BLaER1 (cell line): Measurements from ENCODE around the gene ERVV-1.

Experiments used
- H3K27ac ChIP-seq: shearing (Covaris generic); formaldehyde crosslinking; 2 replicates; pipeline ENCODE4 v1.8.1; 2022
- H3K27me3 ChIP-seq: shearing (Covaris generic); formaldehyde crosslinking; 2 replicates; pipeline ENCODE4 v1.8.1; 2022
- H3K36me3 ChIP-seq: shearing (Covaris generic); formaldehyde crosslinking; 2 replicates; pipeline ENCODE4 v1.8.1; 2022
- H3K4me1 ChIP-seq: shearing (Covaris generic); formaldehyde crosslinking; 2 replicates; pipeline ENCODE4 v1.8.1; 2022
- H3K4me2 ChIP-seq: shearing (Covaris generic); formaldehyde crosslinking; 2 replicates; pipeline ENCODE4 v1.8.1; 2022
- H3K4me3 ChIP-seq: shearing (Covaris generic); formaldehyde crosslinking; 2 replicates; pipeline ENCODE4 v1.8.1; 2022
- H3K9ac ChIP-seq: shearing (Covaris generic); formaldehyde crosslinking; 2 replicates; pipeline ENCODE4 v1.8.1; 2022
- H3K9me3 ChIP-seq: shearing (Covaris generic); formaldehyde crosslinking; 2 replicates; pipeline ENCODE4 v1.8.1; 2022
- H4K20me1 ChIP-seq: shearing (Covaris generic); formaldehyde crosslinking; 2 replicates; pipeline ENCODE4 v1.8.1; 2022
- Cebpa-rat ChIP-seq: shearing (Covaris generic); IDR thresholded peaks from 2 replicates; pipeline ENCODE4 v1.8.1; 2022

Gene ERVV-1

DNA sequence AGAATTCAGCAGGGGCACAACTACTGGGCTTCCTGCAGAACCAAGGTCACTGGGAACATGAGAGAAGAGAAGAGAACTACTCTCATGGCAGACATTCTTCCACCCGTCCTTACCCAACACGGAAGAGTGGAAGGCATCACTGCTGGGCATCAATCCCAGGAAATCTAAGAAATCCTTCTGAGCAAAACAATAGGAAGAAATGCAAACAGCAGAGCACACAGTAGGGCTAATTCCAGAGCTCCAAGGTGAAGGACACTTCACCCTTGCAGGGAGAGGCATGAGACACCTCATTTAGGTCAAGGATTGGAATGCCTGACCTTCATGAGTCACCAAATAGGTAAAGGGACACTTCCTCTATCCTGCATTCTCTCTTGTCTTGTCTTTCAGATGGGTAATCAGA, 33.7 kb downstream of the ERVV-1 start:
- no peak overlapping the region for H3K27ac ChIP-seq
- no peak overlapping the region for H3K4me2 ChIP-seq
- no peaks in the 10 kb centered on the region for H4K20me1 ChIP-seq
- H3K9me3 ChIP-seq = peaks cover 48% of the 10 kb centered on the region
- TF ChIP-seq Cebpa-rat = no peak
- no peaks in the 10 kb centered on the region for H3K27me3 ChIP-seq
- no peak overlapping the region for H3K9ac ChIP-seq
- no peaks in the 10 kb centered on the region for H3K36me3 ChIP-seq
- no peaks in the 10 kb centered on the region for H3K4me1 ChIP-seq
- no peak overlapping the region for H3K4me3 ChIP-seq

DNA sequence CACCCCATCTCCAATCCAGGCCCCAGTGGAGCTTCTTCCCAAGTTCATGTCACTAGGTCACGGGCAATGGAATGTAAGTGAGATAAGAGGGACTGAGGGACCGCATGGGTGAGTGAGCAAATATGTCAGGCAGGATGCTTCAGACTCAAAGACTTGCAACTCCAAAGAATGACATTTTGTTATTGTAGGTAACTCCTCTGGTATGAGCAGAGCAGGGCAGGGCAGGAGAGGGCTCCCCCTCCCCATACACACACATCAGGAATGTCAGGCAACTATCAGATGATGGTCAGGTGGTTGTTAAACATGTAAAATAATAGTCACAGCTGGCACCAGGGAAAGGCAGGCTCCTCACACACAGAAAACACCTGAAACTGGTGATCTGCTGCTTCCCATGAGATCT, 41.4 kb downstream of the ERVV-1 start:
- Histone ChIP-seq H3K27me3 (no peaks in the 10 kb centered on the region), H3K4me1 (peaks cover 15% of the 10 kb centered on the region), H3K9ac (no peak overlapping the region), H3K9me3 (peaks cover 74% of the 10 kb centered on the region), H3K27ac (no peak overlapping the region), H3K36me3 (no peaks in the 10 kb centered on the region), H3K4me3 (no peak overlapping the region), H4K20me1 (no peaks in the 10 kb centered on the region), H3K4me2 (peak overlapping the region; percentile 14)
- TF ChIP-seq Cebpa-rat = no peak

DNA sequence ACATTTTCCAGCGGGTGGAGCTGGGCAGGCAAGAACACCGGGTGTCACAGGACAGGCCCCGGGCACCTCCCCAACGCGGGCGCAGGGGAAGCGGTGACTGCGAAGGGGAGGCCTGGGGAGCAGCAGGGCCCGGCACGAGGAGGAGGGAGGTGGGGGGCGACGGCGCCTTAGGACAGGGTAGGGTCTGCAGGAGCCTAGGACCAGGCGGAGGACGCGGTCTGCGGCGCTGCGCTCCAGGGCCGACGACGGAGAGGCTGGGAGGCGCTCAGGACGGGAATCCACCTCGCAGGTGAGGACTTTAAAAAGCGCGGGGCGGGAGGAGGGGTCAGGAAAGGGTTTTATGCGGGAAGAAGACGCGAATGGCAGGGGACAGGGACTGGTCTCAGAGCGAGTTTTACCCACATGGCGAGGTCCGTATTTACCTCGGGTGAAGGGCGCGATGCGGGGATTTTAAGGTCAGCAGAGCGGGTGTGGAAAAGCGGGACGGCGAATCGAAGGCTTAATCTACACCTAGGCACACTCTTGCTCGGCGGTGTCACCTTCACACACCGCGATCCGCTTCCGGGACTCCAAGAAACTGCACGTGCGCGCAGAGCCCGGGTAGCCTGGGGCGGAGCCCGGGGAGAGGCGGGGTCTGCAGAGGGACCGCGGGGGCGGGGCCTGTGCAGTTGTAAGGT, 44.3 kb downstream of the ERVV-1 start:
- Histone ChIP-seq H3K4me2 (no peak overlapping the region), H3K36me3 (peaks cover 20% of the 10 kb centered on the region), H4K20me1 (no peaks in the 10 kb centered on the region), H3K4me1 (peaks cover 15% of the 10 kb centered on the region), H3K9ac (no peak overlapping the region), H3K4me3 (no peak overlapping the region), H3K27ac (no peak overlapping the region), H3K9me3 (peaks cover 78% of the 10 kb centered on the region), H3K27me3 (no peaks in the 10 kb centered on the region)
- TF ChIP-seq Cebpa-rat = no peak
